Uterine smooth muscle cell (primary cell): ENCODE results near the gene COL4A2. TPM values are rescaled to one million over a fixed set of nuclear protein-coding genes. Genes with fewer than 3 reads are reported as not detected.

Source experiments
- total RNA-seq: library from RNA; depleted of rRNA; stranded (reverse); fragments of >200 nt; gene quantifications from 2 replicates; pipeline ENCODE4 v1.2.3, GENCODE V29; 2014

COL4A2 gene
- total RNA-seq: 97.1 and 313 TPM in 2 replicates

GRCh38 chr13:110306960-110307766 lies at the start of gene COL4A2, which contains the start of gene COL4A1:
TSS of gene COL4A2 (plus strand) at chr13:110307284. CDS start at chr13:110307904, 620 bp downstream.
TSS of gene COL4A1 (minus strand) at chr13:110307157. CDS start at chr13:110307027, 130 bp downstream.

GRCh38 chr13:110561344-110562035 lies 254.4 kb downstream of the COL4A2 start, which contains the start of gene RAB20:
TSS of gene RAB20 (minus strand) at chr13:110561722. CDS start at chr13:110561519, 203 bp downstream.

Other genes starting within 250 kb of the COL4A2 start
- 43.2 and 206 TPM in 2 replicates for gene COL4A1, start 127 bp upstream of the COL4A2 start, total RNA-seq